ENCODE results near the gene CDK5RAP2. TPM values are rescaled to one million over a fixed set of nuclear protein-coding genes. Genes with fewer than 3 reads are reported as not detected.

The CDK5RAP2 gene
- total and polyA plus RNA-seq, 10 of the 15 experiments (the other 5 are each of a cell fraction or from before 2014, with no cell fraction given), result 16.2 to 53.5 (median 34.5) TPM

DNA sequence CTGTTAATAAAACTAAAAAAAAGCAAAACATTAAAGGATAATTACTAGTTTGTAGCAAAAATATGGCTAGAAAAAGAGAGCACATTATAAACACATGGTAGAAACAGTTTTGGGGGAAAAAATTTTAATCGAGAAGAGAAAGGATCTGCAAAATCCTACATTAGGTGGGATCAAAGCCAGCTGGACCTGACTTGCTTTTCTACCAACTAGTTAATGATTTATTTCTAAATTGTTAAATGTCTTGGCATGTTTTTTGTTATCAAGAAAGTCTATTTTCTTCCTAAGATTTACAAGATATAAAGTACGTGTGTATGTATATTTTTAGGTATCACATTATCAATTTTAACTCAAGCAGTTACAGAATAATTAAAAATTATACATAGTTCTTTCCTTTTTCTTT lies 47.1 kb upstream of the CDK5RAP2 start (continued):
- TF ChIP-seq HCFC1 (IDR thresholded peaks at IDR 0.05; ENCODE audit: low read length) (no peak), NR2C2 (IDR thresholded peaks at IDR 0.05; ENCODE audit: borderline replicate concordance, control insufficient read depth, insufficient read length, low read depth) (no peak), IRF3 (IDR thresholded peaks at IDR 0.05) (no peak), CHD2 (IDR thresholded peaks at IDR 0.05; ENCODE audit: borderline replicate concordance, low read depth, low read length) (no peak)
- TF ChIP-seq, protein P1, sequence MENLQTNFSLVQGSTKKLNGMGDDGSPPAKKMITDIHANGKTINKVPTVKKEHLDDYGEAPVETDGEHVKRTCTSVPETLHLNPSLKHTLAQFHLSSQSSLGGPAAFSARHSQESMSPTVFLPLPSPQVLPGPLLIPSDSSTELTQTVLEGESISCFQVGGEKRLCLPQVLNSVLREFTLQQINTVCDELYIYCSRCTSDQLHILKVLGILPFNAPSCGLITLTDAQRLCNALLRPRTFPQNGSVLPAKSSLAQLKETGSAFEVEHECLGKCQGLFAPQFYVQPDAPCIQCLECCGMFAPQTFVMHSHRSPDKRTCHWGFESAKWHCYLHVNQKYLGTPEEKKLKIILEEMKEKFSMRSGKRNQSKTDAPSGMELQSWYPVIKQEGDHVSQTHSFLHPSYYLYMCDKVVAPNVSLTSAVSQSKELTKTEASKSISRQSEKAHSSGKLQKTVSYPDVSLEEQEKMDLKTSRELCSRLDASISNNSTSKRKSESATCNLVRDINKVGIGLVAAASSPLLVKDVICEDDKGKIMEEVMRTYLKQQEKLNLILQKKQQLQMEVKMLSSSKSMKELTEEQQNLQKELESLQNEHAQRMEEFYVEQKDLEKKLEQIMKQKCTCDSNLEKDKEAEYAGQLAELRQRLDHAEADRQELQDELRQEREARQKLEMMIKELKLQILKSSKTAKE (IDR thresholded peaks at IDR 0.05; ENCODE audit: low read depth, poor library complexity, severe bottlenecking), result no peak

DNA sequence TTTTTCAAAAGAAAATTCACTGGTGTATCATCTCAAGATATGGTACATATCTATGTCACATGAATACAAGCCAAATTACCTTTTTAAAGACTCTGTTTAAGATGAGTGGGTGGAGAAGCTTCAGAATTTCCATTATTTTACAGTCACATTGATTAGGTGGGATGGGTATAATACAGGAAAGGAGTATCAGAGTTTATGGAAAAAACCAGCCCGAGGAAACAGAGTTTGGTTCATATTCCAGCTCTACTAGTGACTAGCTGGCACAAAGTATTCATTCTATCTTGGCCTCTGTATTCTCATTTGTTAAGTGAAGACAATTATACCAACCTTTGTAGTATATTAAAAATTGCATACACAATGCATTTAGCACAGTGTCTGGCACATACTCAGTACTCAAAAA lies 46.5 kb upstream of the CDK5RAP2 start:
- H3K4me1 ChIP-seq (ENCODE audit: control insufficient read depth, insufficient read depth, low read length), result no peaks in the 10 kb centered on the region
- no peaks in the 10 kb centered on the region for H4K20me1 ChIP-seq (ENCODE audit: control insufficient read depth, insufficient read depth)
- no peak overlapping the region for H2AFZ ChIP-seq (ENCODE audit: control insufficient read depth, low read depth, low read length)
- no peaks in the 10 kb centered on the region for H3K9me3 ChIP-seq (replicated peaks; ENCODE audit: control insufficient read depth, insufficient read depth, low read length)
- H3K9ac ChIP-seq (ENCODE audit: control insufficient read depth, insufficient read depth, low read length), result no peak overlapping the region
- CTCF ChIA-PET, result no interaction called here
- in situ Hi-C loops (cut with MboI) (no loop called here), intact Hi-C loops (cut with micrococcal nuclease; ENCODE audit: unreplicated experiment) (no loop called here)
- H3K36me3 ChIP-seq (ENCODE audit: control insufficient read depth in 2 of 2, insufficient read depth in 2 of 2, low read length in 1 of 2), result no peaks in the 10 kb centered on the region
- no peak overlapping the region for H3K27ac ChIP-seq (ENCODE audit: control insufficient read depth, insufficient read depth)
- FAIRE-seq, result no peak
- no peaks in the 10 kb centered on the region for H3K27me3 ChIP-seq (replicated peaks in 1 of 2; ENCODE audit: control insufficient read depth in 2 of 2, insufficient read depth in 2 of 2, low read length in 1 of 2)
- RAD21 ChIA-PET (ENCODE audit: unreplicated experiment), result no interaction called here
- no peak for ATAC-seq
- no TSS peak for BruUV-seq (replicated peaks)
- H3K79me2 ChIP-seq (ENCODE audit: control insufficient read depth, insufficient read depth, low read length), result no peaks in the 10 kb centered on the region
- DNase-seq (ENCODE audit: low read depth, low spot score), result no peak
- SMC1A ChIA-PET (ENCODE audit: uncharacterized antibody, unreplicated experiment), result interaction anchor here (0.6 kb wide), 1 partner anchor 71 kb away, joined by 3 read pairs; no protein-coding TSS in a partner anchor
- H3K4me2 ChIP-seq (ENCODE audit: control insufficient read depth, insufficient read depth), result no peak overlapping the region
- POLR2A ChIA-PET, result no interaction called here
- WGBS (ENCODE audit: insufficient coverage, insufficient replicate concordance, low lambda C conversion rate, missing lambda C conversion rate), result 100% methylated on average over 1 of the region's 1 CpG
- TF ChIP-seq IRF5 (IDR thresholded peaks at IDR 0.05; ENCODE audit: borderline replicate concordance), result no peak
- no peak for TF ChIP-seq ZZZ3 (IDR thresholded peaks at IDR 0.05; ENCODE audit: control insufficient read depth, insufficient read length, low read depth)
- TF ChIP-seq, protein P2, sequence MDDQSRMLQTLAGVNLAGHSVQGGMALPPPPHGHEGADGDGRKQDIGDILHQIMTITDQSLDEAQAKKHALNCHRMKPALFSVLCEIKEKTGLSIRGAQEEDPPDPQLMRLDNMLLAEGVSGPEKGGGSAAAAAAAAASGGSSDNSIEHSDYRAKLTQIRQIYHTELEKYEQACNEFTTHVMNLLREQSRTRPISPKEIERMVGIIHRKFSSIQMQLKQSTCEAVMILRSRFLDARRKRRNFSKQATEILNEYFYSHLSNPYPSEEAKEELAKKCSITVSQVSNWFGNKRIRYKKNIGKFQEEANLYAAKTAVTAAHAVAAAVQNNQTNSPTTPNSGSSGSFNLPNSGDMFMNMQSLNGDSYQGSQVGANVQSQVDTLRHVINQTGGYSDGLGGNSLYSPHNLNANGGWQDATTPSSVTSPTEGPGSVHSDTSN (IDR thresholded peaks at IDR 0.05; ENCODE audit: insufficient replicate concordance, low read depth, low read length), result no peak
- no peak for TF ChIP-seq FOXK2 (IDR thresholded peaks at IDR 0.05)
- TF ChIP-seq KAT2A (conservative IDR thresholded peaks at IDR 0.05; ENCODE audit: control insufficient read depth, low read depth, low read length), result no peak
- TF ChIP-seq ZBTB11 (CRISPR knock-in tag; IDR thresholded peaks at IDR 0.05), result no peak
- no peak overlapping the region for H3K4me3 ChIP-seq
